GM19099 (cell line): ENCODE measurements around the gene MIGA2.

Source experiments
- POLR2A ChIP-seq: IDR thresholded peaks from 3 replicates; pipeline ENCODE4 v1.6.1; 2011; ENCODE audit warnings: low read depth; ENCODE audit not compliant: insufficient read length; ENCODE audit errors: extremely low read depth

Gene MIGA2

GRCh38 chr9:129070696-129071525 is 34.5 kb downstream of the MIGA2 start:
- no peak for TF ChIP-seq POLR2A

- no peak for TF ChIP-seq POLR2A
Observed at GRCh38 chr9:129071526-129072126, 35.2 kb downstream of the MIGA2 start.

GRCh38 chr9:129072171-129072570 is 35.7 kb downstream of the MIGA2 start:
- TF ChIP-seq POLR2A, result no peak

- TF ChIP-seq POLR2A, result no peak
Observed at GRCh38 chr9:129073404-129073803, 37.0 kb downstream of the MIGA2 start.

- TF ChIP-seq POLR2A, result no peak
Observed at GRCh38 chr9:129074106-129074505, 37.7 kb downstream of the MIGA2 start.

GRCh38 chr9:129075996-129076639 is 39.7 kb downstream of the MIGA2 start:
- TF ChIP-seq POLR2A, result no peak

GRCh38 chr9:129076640-129077037 is 40.2 kb downstream of the MIGA2 start:
- TF ChIP-seq POLR2A, result no peak

GRCh38 chr9:129077236-129077635 is 40.8 kb downstream of the MIGA2 start:
- no peak for TF ChIP-seq POLR2A

- no peak for TF ChIP-seq POLR2A
Observed at GRCh38 chr9:129078691-129079503, 42.5 kb downstream of the MIGA2 start.

GRCh38 chr9:129079829-129080228 is 43.4 kb downstream of the MIGA2 start:
- TF ChIP-seq POLR2A, result no peak

GRCh38 chr9:129080298-129080600 is 43.8 kb downstream of the MIGA2 start:
- no peak for TF ChIP-seq POLR2A

GRCh38 chr9:129080601-129081387 is 44.4 kb downstream of the MIGA2 start, which contains the start of gene DOLPP1:
TSS of gene DOLPP1 (plus strand) at chr9:129081111. CDS start at chr9:129081132, 21 bp downstream.
- TF ChIP-seq POLR2A, result peak; percentile 86

- TF ChIP-seq POLR2A, result peak; percentile 42
Observed at GRCh38 chr9:129081388-129081904, 45.0 kb downstream of the MIGA2 start.

- no peak for TF ChIP-seq POLR2A
Observed at GRCh38 chr9:129084087-129084486, 47.7 kb downstream of the MIGA2 start.
